GM12874 (cell line): ENCODE results near the gene ZNF576.

Experiments
- TF ChIP-seq, protein P1 (sequence below): IDR thresholded peaks from 2 replicates; pipeline ENCODE4 v1.5.1; 2011; ENCODE audit warnings: low read depth, mild to moderate bottlenecking, control low read depth, low read length, moderate library complexity; ENCODE audit not compliant: insufficient read depth

Gene ZNF576

DNA sequence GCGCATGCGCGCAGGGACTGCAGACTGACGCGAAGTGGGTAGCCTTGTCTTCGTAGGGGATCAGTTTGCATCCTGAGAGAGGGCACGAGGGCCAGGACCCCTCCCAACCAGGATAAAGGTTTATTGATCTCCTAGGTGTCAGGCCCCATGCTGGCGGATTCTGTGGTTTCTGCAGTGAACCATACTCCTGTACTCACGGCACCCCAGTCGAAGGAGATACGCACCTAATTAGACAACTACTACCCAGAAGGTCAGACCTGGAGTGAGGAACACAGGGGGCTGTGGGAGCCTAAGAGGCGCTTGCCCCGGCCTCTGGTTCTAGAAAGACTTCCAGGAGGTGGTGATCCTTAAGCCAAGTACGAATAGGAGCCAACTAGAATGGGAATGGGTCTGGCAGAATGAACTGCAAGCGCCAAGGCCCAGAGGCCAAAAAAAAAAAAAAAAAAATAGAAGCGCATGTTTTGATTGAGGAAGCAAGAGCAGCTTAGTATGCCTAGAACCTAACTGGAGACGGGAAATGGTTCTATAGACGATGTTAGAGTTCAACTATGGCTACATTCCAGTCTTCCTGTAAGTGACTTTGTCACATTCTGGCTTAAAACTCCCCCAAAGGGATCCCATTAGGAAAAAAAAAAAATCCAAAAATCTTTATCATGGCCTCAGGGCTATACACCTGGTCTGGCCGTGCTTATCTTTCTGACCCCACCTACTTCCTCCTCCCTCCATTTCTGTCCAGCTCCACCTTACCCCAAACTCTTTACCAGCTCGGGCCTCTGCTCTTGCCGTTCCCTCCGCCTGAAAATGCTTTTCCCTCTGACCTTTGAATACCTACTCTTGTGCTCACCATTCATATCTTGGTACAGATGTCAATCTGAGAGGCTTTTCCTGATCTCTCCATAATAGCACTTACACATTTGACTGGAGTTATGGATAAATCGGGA is 23.9 kb downstream of the ZNF576 start:
- TF ChIP-seq, protein P1, sequence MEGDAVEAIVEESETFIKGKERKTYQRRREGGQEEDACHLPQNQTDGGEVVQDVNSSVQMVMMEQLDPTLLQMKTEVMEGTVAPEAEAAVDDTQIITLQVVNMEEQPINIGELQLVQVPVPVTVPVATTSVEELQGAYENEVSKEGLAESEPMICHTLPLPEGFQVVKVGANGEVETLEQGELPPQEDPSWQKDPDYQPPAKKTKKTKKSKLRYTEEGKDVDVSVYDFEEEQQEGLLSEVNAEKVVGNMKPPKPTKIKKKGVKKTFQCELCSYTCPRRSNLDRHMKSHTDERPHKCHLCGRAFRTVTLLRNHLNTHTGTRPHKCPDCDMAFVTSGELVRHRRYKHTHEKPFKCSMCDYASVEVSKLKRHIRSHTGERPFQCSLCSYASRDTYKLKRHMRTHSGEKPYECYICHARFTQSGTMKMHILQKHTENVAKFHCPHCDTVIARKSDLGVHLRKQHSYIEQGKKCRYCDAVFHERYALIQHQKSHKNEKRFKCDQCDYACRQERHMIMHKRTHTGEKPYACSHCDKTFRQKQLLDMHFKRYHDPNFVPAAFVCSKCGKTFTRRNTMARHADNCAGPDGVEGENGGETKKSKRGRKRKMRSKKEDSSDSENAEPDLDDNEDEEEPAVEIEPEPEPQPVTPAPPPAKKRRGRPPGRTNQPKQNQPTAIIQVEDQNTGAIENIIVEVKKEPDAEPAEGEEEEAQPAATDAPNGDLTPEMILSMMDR = no peak

DNA sequence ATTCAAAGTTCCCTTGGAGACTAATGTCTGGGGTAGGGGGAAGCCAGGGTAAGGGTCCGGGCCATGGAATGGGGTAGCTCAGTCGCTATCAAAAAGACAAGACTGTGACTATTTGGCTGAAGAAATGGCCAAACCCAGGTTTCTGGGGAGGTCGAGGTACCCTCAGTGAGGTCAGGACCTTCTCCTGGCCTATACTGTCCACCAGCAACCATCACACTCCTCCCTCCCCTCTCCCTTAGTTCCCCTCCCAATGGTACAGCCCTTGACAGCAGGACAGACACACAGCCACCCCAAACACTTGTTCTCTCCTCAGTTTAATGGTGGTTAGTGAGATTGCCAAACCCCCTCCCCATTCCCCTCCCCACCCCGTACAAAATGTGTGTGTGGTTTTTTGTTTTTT is 25.7 kb downstream of the ZNF576 start:
- TF ChIP-seq, protein P1 = no peak

DNA sequence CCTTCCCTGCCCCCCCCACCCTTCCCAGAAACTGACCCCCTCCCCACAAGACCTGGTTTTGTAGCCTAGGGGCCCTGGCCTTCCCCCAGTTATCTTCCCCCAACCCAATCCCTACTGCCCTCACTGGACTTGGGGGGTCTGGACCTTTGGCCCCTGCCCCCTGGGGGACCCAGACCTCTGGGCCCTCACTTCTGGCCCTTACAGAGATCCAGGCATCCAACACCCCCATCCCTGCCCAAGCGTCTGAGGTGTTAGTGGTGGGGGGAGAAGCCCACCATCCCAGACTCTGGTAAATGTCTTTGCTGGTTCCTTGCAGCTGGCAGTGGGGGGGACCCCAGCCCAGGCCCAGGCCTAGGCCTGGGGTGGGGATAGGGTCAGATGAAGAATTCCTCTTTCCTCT is 26.6 kb downstream of the ZNF576 start:
- TF ChIP-seq, protein P1 = no peak

DNA sequence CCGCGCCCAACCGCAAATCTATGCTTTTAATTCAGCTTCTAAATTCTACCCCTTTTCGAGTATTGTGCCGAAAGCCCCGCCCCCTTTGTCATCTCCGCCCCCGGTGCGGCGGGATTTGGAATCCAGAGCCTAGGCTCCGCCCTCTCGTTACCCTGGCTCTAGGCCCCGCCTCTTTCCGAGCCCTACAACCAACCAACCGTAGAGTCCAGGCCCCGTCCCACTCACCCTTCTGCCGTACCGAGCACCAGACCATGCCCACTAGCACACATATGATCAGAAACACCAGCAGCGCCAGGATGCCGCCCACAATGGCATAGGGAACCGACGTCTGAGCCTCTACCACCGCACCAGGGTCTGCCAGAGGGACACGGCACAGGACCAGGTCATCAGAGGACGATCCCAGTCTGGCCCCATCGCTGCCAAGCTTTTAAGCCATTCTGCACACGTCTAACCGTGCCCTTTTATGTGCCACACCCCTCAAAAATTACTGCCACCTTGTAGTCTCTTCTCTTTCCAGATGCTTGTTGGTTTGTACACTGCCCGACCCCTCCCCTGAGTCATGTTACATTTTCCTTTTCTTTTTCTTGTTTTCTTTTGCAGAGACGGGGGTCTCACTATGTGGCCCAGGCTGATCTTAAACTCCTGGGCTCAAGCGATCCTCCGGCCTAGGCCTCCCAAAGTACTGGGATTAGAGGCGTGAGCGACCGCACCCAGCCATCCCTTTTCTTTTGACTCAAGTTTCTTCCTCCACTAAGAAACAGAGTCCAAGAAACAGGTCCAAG is 27.7 kb downstream of the ZNF576 start:
- TF ChIP-seq, protein P1 = no peak

DNA sequence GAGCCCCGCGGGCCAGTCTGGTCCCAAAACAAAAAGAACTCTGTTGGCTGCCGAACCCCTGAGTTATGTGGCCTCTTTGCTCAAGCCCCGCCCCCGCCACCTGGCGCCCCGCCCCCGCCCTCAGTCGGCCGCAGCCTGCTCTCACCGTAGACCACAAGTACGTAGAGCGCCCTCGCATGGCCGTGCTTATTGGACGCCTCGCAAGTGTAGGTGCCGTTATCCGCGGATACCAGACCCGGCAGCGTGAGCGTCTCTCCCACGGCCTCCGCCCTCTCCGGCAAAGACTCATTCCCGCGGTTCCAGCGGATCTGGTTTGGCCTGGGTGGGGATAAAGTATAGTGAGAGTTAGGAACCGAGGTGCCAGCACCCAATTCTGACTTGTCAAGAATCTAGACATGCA is 28.5 kb downstream of the ZNF576 start:
- TF ChIP-seq, protein P1 = peak; percentile 62

DNA sequence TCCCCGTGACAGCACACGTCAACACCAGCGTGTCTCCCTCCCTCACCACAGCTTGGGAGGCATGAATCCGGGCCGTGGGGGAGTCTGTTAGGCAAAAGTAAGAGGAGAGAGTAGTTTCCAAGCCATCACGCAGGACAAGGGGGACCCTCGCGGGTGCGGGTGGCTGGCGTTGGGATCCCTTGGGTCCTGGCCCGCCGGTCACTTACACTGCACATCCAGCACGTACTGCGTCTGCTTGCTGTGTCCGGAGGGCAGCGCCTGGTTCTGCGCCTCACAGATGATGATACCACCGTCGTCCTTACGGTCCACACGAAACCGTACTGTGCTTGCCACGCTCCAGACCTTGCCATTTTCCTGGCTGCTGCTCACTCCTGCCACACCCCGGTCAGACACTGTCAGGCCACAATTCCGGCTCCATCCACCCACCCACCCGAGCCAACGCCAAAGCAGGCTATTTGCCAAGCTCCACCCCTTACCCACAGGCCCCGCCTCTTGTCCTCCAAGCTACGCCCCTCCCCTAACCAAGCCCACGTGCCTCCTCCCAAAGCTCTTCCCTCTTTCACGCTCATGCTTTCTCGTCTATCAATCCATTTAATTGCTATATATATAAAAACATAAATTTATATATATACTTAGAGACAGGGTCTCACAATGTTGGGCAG is 29.7 kb downstream of the ZNF576 start:
- TF ChIP-seq, protein P1 = no peak

DNA sequence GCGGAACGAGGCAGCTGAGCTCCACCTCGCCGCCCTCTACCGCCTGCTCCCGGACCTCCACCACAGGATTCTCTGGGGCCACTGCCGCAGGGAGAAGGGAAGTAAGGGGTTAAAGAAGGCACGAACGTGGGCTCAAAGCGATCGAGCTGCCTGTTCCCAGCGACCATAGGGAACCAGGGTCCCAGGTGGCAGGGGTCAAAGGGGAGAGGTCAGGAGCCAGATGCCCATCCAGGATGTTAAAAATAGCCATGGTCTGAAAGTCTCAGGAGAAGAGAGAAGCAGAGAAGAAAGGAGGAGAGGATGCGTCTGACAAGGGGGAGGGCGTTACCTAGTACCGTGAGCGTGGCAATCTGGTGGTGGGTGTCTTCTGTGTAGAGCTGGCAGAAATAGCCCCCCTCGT is 30.4 kb downstream of the ZNF576 start:
- TF ChIP-seq, protein P1 = no peak
